Neural progenitor cell (in vitro differentiated cells): Measurements from ENCODE around the gene MAMDC4.

Source experiments
- CTCF ChIP-seq: fragments of 200-600 bp; sonication (generic); IDR thresholded peaks from 2 replicates; pipeline ENCODE4 v1.5.1; 2017; ENCODE audit warnings: antibody characterized with exemption, mild to moderate bottlenecking
- EZH2 ChIP-seq: fragments of 200-600 bp; sonication (generic); IDR thresholded peaks from 2 replicates; pipeline ENCODE4 v1.6.1; 2017; ENCODE audit warnings: antibody characterized with exemption, mild to moderate bottlenecking, moderate library complexity
- EZH2phosphoT487 ChIP-seq: fragments of 200-600 bp; sonication (generic); IDR thresholded peaks from 2 replicates; pipeline ENCODE4 v1.6.1; 2017; ENCODE audit warnings: antibody characterized with exemption

DNA sequence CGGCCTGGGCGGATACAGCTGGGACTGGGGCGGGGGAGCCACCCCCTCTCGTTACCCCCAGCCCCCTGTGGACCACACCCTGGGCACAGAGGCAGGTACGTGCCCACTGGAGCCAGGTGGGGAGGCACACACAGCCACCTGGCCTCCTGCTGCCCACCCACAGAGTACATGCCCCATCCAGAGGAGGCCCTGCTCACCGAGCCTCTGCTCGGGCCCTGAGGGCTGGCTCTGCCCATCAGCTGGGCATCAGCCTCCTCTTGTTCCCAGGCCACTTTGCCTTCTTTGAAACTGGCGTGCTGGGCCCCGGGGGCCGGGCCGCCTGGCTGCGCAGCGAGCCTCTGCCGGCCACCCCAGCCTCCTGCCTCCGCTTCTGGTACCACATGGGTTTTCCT lies 6.3 kb downstream of the MAMDC4 start:
- TF ChIP-seq CTCF, result no peak
- TF ChIP-seq EZH2phosphoT487, result no peak
- no peak for TF ChIP-seq EZH2
